GM12875 (cell line): ENCODE data around the gene RESP18.

Experiments
- H3K4me3 ChIP-seq: one replicate; pipeline ENCODE4 v1.5.1; 2011; ENCODE audit warnings: low read depth, low read length, control low read depth
- TF ChIP-seq, protein P1 (sequence below): IDR thresholded peaks from 2 replicates; pipeline ENCODE4 v1.5.1; 2011; ENCODE audit warnings: low read depth, mild to moderate bottlenecking, control low read depth, inconsistent platforms, low read length, moderate library complexity, borderline replicate concordance; ENCODE audit not compliant: insufficient read depth

Gene RESP18

DNA sequence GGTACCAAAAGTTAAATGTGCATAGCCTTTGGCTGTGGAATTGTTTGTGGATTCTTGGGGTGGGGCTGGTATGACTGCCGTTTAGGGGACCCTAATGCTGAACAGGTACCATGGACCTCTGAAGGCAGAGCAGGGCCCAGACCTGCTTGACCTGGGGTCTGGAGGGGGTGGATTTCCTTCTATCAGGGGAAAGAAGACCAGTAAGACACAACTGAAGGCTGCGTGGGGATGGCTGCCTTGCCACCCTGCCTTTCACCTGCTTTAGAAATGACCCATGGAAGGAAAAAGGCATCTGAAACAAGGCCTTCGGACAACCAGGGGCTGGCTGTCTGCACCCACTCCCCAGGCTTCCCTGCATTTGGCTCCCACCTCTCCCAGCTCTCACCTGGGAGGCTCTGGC lies 17.7 kb upstream of the RESP18 start:
- TF ChIP-seq, protein P1, sequence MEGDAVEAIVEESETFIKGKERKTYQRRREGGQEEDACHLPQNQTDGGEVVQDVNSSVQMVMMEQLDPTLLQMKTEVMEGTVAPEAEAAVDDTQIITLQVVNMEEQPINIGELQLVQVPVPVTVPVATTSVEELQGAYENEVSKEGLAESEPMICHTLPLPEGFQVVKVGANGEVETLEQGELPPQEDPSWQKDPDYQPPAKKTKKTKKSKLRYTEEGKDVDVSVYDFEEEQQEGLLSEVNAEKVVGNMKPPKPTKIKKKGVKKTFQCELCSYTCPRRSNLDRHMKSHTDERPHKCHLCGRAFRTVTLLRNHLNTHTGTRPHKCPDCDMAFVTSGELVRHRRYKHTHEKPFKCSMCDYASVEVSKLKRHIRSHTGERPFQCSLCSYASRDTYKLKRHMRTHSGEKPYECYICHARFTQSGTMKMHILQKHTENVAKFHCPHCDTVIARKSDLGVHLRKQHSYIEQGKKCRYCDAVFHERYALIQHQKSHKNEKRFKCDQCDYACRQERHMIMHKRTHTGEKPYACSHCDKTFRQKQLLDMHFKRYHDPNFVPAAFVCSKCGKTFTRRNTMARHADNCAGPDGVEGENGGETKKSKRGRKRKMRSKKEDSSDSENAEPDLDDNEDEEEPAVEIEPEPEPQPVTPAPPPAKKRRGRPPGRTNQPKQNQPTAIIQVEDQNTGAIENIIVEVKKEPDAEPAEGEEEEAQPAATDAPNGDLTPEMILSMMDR, result no peak
- no peak overlapping the region for H3K4me3 ChIP-seq

DNA sequence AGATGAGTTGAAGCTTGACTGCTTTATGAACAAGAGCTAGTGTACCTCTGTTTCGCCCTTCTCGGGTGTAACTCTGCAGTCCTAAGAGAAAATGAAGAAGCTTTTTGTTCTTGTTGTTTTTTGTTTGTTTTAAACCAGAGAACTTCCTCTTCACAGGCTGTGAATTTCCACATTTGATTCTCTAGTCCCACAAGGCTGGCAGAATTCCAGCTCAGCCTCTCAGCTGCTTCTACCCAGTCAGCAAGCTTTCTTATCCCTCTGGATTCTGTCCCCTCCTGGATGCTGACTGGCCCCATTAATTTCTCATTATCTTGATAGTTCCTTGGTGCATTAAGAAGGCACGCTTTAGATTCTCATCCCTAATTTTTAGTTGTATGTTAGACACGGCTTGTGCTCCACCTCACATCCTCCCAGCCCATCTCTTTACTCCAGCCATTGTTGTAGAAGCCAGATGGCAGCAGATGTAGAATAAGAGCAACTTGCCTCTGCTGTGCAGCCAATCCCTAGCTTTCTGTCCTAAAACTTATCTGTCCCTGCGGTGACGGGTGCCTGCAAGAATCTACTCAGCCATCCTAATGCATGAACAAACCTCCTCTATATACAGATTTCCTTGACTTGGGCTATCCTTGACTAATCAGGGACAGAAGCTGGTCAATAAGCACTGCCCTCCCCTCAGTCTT lies 12.3 kb upstream of the RESP18 start:
- no peak overlapping the region for H3K4me3 ChIP-seq
- TF ChIP-seq, protein P1, result no peak

DNA sequence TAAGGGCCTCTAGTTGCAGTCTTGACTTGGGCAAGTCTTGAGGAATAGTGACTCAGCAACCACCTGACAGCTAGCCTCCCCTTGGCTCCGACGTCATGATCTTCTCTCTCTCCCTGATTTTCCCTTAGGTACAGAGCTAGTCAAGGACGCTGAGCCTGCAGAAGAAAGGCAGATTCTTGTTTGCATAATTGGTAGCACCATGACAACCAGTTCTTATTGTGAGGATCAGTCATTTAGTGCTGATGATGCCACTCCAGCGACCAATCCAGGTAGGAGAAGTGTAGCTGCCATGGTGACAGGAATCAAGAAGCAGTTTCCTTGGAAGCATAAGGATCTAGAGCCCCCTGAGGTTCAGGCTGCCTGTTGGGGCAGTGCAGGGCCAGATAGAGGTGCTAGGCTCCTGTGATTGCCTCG lies 2.8 kb upstream of the RESP18 start:
- TF ChIP-seq, protein P1, result no peak
- H3K4me3 ChIP-seq, result no peak overlapping the region

DNA sequence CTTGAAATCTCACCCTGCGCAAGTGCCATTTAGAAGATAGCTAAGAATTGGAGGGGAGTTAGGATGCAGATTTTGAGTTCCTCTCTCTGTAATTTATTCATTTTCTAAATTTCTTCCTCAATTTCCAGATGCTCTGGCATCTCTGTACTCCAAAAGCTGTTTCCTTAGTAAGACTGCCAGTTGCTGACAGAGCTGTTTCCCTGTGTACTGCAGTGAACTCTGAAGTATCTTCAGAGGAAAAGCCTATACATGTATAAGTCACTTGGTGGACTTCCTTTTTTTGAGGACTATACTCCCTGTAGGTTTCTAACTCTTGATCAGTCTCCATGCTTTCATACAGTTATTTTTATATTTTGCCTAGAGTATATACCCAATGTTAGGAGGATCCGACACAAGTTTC lies 1.5 kb upstream of the RESP18 start:
- TF ChIP-seq, protein P1, result no peak
- H3K4me3 ChIP-seq, result no peak overlapping the region

DNA sequence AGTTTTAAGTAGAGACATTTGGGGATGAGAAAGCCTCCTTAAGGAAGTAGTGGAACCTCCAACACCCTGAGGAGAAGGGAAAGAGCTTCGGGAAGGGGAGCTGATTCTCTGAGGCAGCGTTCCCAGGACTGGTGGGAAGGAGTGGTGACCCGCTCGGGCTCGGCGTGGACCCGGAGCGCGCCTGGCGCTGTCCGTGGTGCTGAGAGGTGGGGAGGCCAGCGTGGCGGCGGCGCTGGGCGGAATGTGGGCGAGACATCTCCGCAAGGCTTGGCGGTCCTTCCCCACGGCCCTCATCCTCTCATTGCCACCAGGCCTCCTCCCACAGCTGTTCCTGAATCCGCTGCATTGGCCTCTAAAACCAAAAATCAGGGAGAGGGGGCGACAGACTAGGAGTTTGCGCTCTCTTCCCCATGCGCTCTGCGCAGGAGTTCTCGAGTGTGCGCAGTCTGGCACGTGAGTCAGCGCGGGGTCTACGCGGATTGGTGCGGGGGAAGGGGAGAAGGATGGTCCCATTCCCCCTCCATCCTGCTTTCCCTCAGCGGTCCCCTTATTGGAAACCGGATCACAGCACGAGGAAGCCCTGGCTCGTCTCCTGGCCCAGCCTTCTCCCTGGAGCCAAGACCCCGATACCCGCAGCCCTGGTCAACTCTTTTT lies 857 bp downstream of the RESP18 start:
- TF ChIP-seq, protein P1, result no peak
- no peak overlapping the region for H3K4me3 ChIP-seq

DNA sequence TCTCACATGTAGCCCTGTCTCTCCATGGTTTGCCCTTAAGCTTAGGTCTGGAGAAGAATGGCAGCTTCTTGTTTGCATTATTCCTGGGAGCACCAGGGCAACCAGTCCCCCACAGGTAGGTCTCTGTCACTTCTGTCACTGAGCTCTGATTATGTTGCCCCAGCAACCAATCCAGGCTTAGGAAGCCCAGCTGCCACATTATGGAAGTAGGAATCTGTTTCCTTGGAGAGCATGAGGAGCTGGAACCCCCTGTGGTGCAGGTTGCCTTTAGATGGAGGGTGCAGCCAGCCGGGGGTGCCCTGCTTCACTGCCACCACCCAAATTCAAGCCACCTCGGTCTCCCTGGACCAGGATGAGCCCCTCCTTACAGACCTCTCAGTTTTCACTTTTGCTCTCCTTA lies 4.8 kb downstream of the RESP18 start:
- no peak overlapping the region for H3K4me3 ChIP-seq
- TF ChIP-seq, protein P1, result no peak
